Stimulated activated naive B cell treated with anti-CD40 and anti-IgM and Interleukin-4, amounts not matched to agents 10 μg/mL and 1 μg/mL and 100 μg/mL, for 72 hours (primary cell): ENCODE measurements around the gene ZDHHC7.
"Not testable (repeated sequence)": the region's sequence is repeated elsewhere in the genome, so short reads cannot be mapped to it uniquely, and the experiment has no call there.

Experiments used
- ATAC-seq, 2 donors: fragments of 150-1000 bp; cut with Tn5 transposase; replicated peaks; 2 replicates each; pipeline ENCODE4 v1.10.0; 2021; ENCODE audit warnings: moderate library complexity in 1 of 2
- DNase-seq: peaks from one replicate; pipeline ENCODE4 v3.0.0; 2021
- H3K27ac Mint-ChIP-seq: one replicate; pipeline ENCODE4 v1.8.0; 2022; ENCODE audit warnings: mild to moderate bottlenecking, mixed read lengths
- H3K27me3 Mint-ChIP-seq, 2 donors: one replicate each; pipeline ENCODE4 v1.8.0; 2022; ENCODE audit warnings: mixed read lengths in 2 of 2
- H3K36me3 Mint-ChIP-seq, 2 donors: one replicate each; pipeline ENCODE4 v1.8.0; 2022; ENCODE audit warnings: mixed read lengths in 2 of 2, mild to moderate bottlenecking in 1 of 2
- H3K4me1 Mint-ChIP-seq, 2 donors: one replicate each; pipeline ENCODE4 v1.8.0; 2022; ENCODE audit warnings: mixed read lengths in 2 of 2, mild to moderate bottlenecking in 1 of 2
- H3K4me3 Mint-ChIP-seq, 2 donors: one replicate each; pipeline ENCODE4 v1.8.0; 2022; ENCODE audit warnings: mild to moderate bottlenecking in 2 of 2, mixed read lengths in 2 of 2, moderate library complexity in 1 of 2
- H3K9me3 Mint-ChIP-seq, 2 donors: one replicate each; pipeline ENCODE4 v1.8.0; 2022; ENCODE audit warnings: mixed read lengths in 2 of 2, mild to moderate bottlenecking in 1 of 2

ZDHHC7 gene, protein sequence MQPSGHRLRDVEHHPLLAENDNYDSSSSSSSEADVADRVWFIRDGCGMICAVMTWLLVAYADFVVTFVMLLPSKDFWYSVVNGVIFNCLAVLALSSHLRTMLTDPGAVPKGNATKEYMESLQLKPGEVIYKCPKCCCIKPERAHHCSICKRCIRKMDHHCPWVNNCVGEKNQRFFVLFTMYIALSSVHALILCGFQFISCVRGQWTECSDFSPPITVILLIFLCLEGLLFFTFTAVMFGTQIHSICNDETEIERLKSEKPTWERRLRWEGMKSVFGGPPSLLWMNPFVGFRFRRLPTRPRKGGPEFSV

GRCh38 chr16:85010931-85011845, at the start of gene ZDHHC7:
Gene ZDHHC7 (minus strand): TSS chr16:85011535. CDS start chr16:84990618, 20,917 bp downstream.
- Mint-ChIP-seq H3K36me3 (peaks cover 7 to 17% of the 10 kb centered on the region in 2 donors), H3K4me1 (peaks cover 19 to 43% of the 10 kb centered on the region in 2 donors), H3K4me3 (peak within 1 kb of the TSS; percentile 99), H3K9me3 (no peaks in the 10 kb centered on the region), H3K27ac (peak within 1 kb of the TSS; percentile 99), H3K27me3 (peaks cover 5 to 10% of the 10 kb centered on the region in 2 donors)
- peak; percentile 94 to 96 for ATAC-seq
- DNase-seq, result peak; percentile 83

DNA sequence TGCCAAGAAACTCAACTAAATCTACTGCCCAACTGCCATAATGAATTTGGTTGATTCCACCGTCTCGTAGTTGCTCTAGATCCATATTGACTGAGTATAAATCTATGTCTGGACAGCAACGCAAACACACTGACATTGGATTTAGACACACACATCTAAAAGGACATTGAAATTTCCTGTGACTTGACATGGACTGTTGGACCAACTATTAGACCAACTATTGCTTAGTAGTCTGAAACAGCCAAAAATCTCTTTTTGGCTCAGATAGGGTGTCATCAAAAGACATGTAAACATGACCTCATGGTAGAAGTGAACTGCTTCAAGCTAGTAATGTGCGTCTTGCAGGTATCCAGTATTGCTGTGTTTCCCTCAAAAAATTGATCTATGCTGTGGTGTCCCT, 47.6 kb upstream of the ZDHHC7 start:
- no peak for DNase-seq
- H3K27ac Mint-ChIP-seq, result no peak overlapping the region
- H3K4me1 Mint-ChIP-seq, result peaks cover 33 to 48% of the 10 kb centered on the region in 2 donors
- H3K27me3 Mint-ChIP-seq, result peaks cover 3 to 6% of the 10 kb centered on the region in 2 donors
- H3K9me3 Mint-ChIP-seq, result no peaks in the 10 kb centered on the region
- H3K4me3 Mint-ChIP-seq, result no peak overlapping the region
- no peaks in the 10 kb centered on the region for H3K36me3 Mint-ChIP-seq
- ATAC-seq, result no peak

DNA sequence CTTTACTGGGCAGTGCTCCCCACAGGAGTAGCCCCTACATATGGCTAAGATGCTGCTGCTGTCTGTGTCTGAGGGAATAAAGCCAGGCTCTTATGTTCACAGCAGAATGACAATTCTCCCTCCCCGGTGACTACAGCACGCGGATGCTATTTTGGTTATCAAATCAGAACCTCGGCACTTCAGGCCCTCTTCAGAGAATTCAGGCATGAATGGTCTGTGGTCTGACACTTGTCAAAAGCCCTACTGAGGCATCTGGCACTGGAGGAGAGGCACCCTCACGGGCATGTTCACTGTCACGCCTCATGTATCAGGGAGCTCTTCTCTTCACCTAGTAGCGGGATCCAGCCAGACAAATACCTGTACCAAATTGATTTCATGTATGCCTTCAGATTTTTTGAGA, 46.6 kb upstream of the ZDHHC7 start:
- H3K36me3 Mint-ChIP-seq, result no peaks in the 10 kb centered on the region
- no peak overlapping the region for H3K27ac Mint-ChIP-seq
- peak; percentile 20 for DNase-seq
- H3K9me3 Mint-ChIP-seq, result no peaks in the 10 kb centered on the region
- H3K4me1 Mint-ChIP-seq, result peaks cover 33 to 48% of the 10 kb centered on the region in 2 donors
- peaks cover 3 to 6% of the 10 kb centered on the region in 2 donors for H3K27me3 Mint-ChIP-seq
- ATAC-seq, result peak; percentile 39 to 42
- no peak overlapping the region for H3K4me3 Mint-ChIP-seq

DNA sequence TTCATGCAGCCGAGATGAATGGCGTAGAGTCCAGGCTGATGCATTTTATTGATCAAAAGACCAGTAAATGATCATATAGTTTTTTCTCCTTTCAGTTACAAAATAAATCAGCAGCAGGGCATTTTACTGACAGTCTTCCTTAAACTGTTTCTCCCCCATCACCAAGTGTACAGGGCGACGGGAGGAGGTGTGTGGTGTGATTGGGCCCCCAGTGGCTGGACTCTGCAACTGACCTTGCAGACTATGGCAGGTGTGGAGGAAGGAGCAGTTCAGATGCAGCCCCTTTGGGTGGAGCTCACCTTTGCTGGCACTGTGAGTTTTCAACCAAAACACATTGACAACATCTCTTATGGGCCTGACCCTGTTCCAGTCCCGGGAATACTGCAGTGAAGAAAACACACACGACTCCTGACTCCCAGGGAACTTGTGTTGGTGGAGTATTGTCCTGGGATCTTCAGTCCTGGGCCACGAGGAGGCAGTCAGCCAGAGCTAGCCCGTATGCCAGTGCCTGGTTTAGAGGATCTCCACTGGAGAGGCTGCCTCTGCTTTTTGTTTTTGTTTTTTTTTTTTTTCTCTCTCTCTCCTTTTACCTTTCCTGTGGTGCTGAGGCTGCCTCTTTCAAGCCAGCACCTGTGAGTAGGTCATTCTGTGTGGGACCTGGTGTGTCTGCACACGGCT, 46.0 kb upstream of the ZDHHC7 start:
- Mint-ChIP-seq H3K36me3 (no peaks in the 10 kb centered on the region), H3K9me3 (no peaks in the 10 kb centered on the region), H3K27ac (peak overlapping the region; percentile 31), H3K4me1 (peaks cover 33 to 48% of the 10 kb centered on the region in 2 donors), H3K27me3 (peaks cover 3 to 6% of the 10 kb centered on the region in 2 donors), H3K4me3 (no peak overlapping the region)
- ATAC-seq (no peak), DNase-seq (no peak)

- no peak for ATAC-seq
- Mint-ChIP-seq H3K9me3 (no peaks in the 10 kb centered on the region), H3K27ac (peak overlapping the region; percentile 59), H3K4me3 (peak overlapping the region; percentile 70 to 79), H3K4me1 (peaks cover 29 to 38% of the 10 kb centered on the region in 2 donors), H3K27me3 (peaks cover 6 to 8% of the 10 kb centered on the region in 2 donors), H3K36me3 (no peaks in the 10 kb centered on the region)
- no peak for DNase-seq
Observed at GRCh38 chr16:85056211-85056748, 44.9 kb upstream of the ZDHHC7 start.

- peak; percentile 65 for DNase-seq
- H3K9me3 Mint-ChIP-seq, result no peaks in the 10 kb centered on the region
- H3K27ac Mint-ChIP-seq, result peak overlapping the region; percentile 63
- ATAC-seq, result peak; percentile 96 to 98
- no peaks in the 10 kb centered on the region for H3K36me3 Mint-ChIP-seq
- peaks cover 6 to 9% of the 10 kb centered on the region in 2 donors for H3K27me3 Mint-ChIP-seq
- H3K4me1 Mint-ChIP-seq, result peaks cover 28 to 38% of the 10 kb centered on the region in 2 donors
- peak overlapping the region; percentile 70 to 79 for H3K4me3 Mint-ChIP-seq
Observed at GRCh38 chr16:85055493-85056210, 44.3 kb upstream of the ZDHHC7 start.

- Mint-ChIP-seq H3K4me3 (peak overlapping the region; percentile 70 to 79), H3K27ac (peak overlapping the region; percentile 63), H3K4me1 (peaks cover 31 to 41% of the 10 kb centered on the region in 2 donors), H3K27me3 (peaks cover 6 to 12% of the 10 kb centered on the region in 2 donors), H3K36me3 (no peaks in the 10 kb centered on the region), H3K9me3 (no peaks in the 10 kb centered on the region)
- DNase-seq (no peak), ATAC-seq (no peak)
Observed at GRCh38 chr16:85054948-85055492, 43.7 kb upstream of the ZDHHC7 start.

GRCh38 chr16:85054321-85054720, 43.0 kb upstream of the ZDHHC7 start:
- H3K27me3 Mint-ChIP-seq, result peaks cover 12 to 18% of the 10 kb centered on the region in 2 donors
- DNase-seq, ATAC-seq, H3K36me3 Mint-ChIP-seq, H3K27ac Mint-ChIP-seq, H3K9me3 Mint-ChIP-seq, H3K4me3 Mint-ChIP-seq: not testable (repeated sequence)
- peaks cover 33 to 41% of the 10 kb centered on the region in 2 donors for H3K4me1 Mint-ChIP-seq

GRCh38 chr16:85052536-85052935, 41.2 kb upstream of the ZDHHC7 start:
- no peak overlapping the region for H3K27ac Mint-ChIP-seq
- DNase-seq, result no peak
- peaks cover 27 to 28% of the 10 kb centered on the region in 2 donors for H3K27me3 Mint-ChIP-seq
- no peaks in the 10 kb centered on the region for H3K36me3 Mint-ChIP-seq
- H3K9me3 Mint-ChIP-seq, result no peaks in the 10 kb centered on the region
- no peak overlapping the region for H3K4me3 Mint-ChIP-seq
- no peak for ATAC-seq
- peaks cover 28 to 33% of the 10 kb centered on the region in 2 donors for H3K4me1 Mint-ChIP-seq

DNA sequence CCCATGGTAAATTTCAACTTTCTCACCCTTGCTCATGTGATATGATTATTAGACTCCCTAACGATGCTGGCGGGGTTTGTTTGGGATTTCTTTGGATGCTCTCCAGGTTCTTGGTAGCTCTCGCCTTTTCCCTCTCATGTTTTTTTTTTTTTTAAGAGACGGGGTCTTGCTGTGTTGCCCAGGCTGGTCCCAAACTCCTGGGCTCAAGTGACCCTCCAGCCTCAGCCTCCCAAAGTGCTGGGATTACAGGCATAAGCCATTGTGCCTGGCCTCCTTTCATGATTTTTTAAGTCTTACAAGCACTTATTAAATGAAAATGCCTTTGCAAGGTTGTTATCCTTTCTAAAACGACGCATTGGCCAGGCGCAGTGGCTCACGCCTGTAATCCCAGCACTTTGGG, 40.3 kb upstream of the ZDHHC7 start:
- H3K9me3 Mint-ChIP-seq, result no peaks in the 10 kb centered on the region
- peaks cover 30 to 31% of the 10 kb centered on the region in 2 donors for H3K27me3 Mint-ChIP-seq
- peaks cover 24% of the 10 kb centered on the region in 2 donors for H3K4me1 Mint-ChIP-seq
- no peak overlapping the region for H3K4me3 Mint-ChIP-seq
- DNase-seq (no peak), ATAC-seq (no peak)
- H3K27ac Mint-ChIP-seq, result no peak overlapping the region
- no peaks in the 10 kb centered on the region for H3K36me3 Mint-ChIP-seq

DNA sequence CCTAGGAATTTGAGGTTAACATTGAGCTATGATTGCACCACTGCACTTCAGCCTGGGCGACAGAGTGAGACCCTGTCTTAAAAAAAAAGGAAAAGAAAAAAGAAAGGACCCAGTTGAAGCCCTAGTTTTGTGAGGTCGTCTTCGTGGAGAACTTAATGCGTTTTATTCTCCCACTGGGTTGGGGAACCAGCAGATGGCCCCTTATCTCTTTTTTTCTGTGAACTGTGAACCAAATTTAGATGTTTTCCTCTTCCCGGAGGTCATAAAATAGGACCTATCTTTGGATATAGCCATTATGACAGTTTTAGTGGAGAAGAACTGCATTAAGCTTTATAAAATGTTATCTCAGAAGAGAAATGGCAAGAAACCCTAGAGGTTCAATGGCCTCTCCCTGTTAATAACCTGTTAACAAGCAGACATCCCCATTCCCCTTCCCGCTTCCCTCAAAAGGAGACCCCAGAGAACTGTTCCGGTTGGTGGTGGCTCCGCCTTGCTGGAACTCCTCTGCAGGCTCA, 39.8 kb upstream of the ZDHHC7 start:
- peak overlapping the region; percentile 14 for H3K27ac Mint-ChIP-seq
- H3K27me3 Mint-ChIP-seq, result peaks cover 36% of the 10 kb centered on the region in 2 donors
- peaks cover 19% of the 10 kb centered on the region in 2 donors for H3K4me1 Mint-ChIP-seq
- no peak overlapping the region for H3K4me3 Mint-ChIP-seq
- no peak for DNase-seq
- ATAC-seq, result no peak
- H3K36me3 Mint-ChIP-seq, result no peaks in the 10 kb centered on the region
- H3K9me3 Mint-ChIP-seq, result no peaks in the 10 kb centered on the region

- no peak overlapping the region for H3K27ac Mint-ChIP-seq
- peaks cover 6 to 11% of the 10 kb centered on the region in 2 donors for H3K4me1 Mint-ChIP-seq
- ATAC-seq, result no peak
- no peaks in the 10 kb centered on the region for H3K36me3 Mint-ChIP-seq
- DNase-seq, result no peak
- no peak overlapping the region for H3K4me3 Mint-ChIP-seq
- no peaks in the 10 kb centered on the region for H3K9me3 Mint-ChIP-seq
- peaks cover 38% of the 10 kb centered on the region in 2 donors for H3K27me3 Mint-ChIP-seq
Observed at GRCh38 chr16:85049706-85050305, 38.5 kb upstream of the ZDHHC7 start.
